ENCODE results near the gene PCDH1. TPM values are rescaled to one million over a fixed set of nuclear protein-coding genes. Genes with fewer than 3 reads are reported as not detected.

Gene PCDH1
- 23.0 TPM for total RNA-seq

DNA sequence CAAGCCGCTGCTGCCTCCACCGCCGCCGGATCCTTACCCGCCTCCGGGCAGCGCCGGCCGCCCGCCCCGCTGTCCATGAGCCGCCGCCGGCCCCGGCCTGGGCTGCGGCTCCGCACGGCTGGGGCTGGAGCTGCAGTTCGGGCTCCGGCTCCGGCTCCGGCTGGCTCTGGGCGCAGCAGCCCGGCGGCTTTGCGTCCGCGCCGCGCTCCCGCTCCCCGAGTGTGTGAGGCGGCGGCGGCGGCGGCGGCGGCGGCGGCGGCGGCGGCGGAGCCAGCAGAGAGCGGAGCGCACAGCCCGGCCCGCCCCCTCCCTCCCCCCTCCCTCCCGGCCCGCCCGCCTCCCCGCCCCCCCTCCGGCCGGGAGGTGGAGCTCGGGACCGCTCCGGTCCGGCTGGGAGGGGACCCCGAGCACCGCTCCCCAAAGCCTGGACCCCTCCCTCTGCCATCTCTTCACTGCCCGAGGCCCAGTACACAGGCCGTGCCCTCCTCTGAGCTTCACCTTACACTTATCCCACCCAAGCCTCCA lies at the start of gene PCDH1:
TSS of gene PCDH1 (minus strand) at position 225 of the 525 bp plus-strand sequence. CDS start at position 77, 148 bp downstream.

DNA sequence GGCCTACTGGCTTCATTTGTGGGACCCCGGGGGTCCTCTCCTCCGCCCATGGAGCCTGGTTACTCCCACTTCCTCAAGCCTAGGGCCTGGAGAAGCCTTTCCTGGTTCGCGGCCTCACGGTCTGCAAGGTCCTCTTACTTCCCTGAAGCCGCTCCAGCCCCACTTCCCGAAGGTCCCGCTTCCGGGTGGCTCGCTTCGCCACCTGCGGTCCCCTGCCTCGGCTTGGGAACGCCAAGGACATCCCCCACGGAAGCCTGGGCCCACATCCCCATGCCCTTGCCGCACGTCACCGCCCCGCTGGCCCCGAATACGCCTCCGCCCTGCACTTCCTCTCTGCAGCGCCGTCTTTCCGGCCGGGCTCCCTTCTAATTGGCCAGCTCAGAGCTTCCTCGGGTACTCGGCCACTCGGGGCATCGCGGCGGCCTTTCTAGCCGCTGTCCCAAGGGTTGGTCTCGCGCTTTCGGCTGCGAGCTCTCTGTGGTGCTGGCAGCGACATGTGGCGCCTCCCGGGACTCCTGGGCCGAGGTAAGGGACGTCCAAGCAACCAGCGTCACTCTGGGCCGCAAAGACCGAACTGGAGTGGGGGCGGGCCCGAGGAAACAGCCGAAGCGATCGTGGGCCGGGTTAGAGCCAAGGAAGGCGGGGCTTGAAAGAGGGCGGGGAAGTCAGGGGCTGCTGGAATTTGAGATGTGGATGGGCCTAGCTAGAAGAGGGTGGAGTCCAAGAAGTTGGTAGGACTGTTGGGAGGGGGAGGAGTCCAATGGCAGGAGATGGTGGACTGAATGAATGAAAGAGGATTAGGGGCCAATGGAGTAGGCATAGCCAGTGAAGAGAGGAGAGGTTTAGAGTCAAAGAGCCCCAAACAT lies 45.5 kb upstream of the PCDH1 start, which contains the start of gene DELE1:
TSS of gene DELE1 (plus strand) at position 424 of the 866 bp plus-strand sequence. CDS start at position 495, 71 bp downstream.

Other genes starting within 250 kb of the PCDH1 start
- gene HDAC3, start 241.6 kb downstream of the PCDH1 start, total RNA-seq: 51.2 TPM
- gene RELL2, start 241.4 kb downstream of the PCDH1 start, total RNA-seq: 4.0 TPM
- 20.8 TPM for gene FCHSD1, start 227.0 kb downstream of the PCDH1 start, total RNA-seq
- 8.0 TPM for gene ARAP3, start 196.2 kb downstream of the PCDH1 start, total RNA-seq
- gene DELE1, start 45.5 kb upstream of the PCDH1 start, total RNA-seq: 73.4 TPM
- 8.6 TPM for gene PCDH12, start 79.8 kb upstream of the PCDH1 start, total RNA-seq
- gene RNF14, start 90.7 kb upstream of the PCDH1 start, total RNA-seq: 69.4 TPM
- 68.6 TPM for gene GNPDA1, start 134.6 kb upstream of the PCDH1 start, total RNA-seq
- 119 TPM for gene NDFIP1, start 230.4 kb upstream of the PCDH1 start, total RNA-seq

Data from camera-type eye (tissue), 1 donor.